Prostate gland (tissue), 2 donors: ENCODE measurements around the gene LOXHD1.

Source experiments
- CTCF ChIP-seq, 4 experiments: fragments of 200-600 bp in 2 of 4; fragments of 450-650 bp in 2 of 4; sonication (generic) in 2 of 4; IDR thresholded peaks; 1 replicate in 3 of 4; 2 replicates in 1 of 4; pipeline ENCODE4 v1.5.1; 2016 to 2019; ENCODE audit warnings: antibody characterized with exemption in 4 of 4, mild to moderate bottlenecking in 2 of 4, moderate library complexity in 2 of 4
- POLR2A ChIP-seq: fragments of 450-650 bp; IDR thresholded peaks from one replicate; pipeline ENCODE4 v1.6.1; 2016; ENCODE audit warnings: antibody characterized with exemption, mild to moderate bottlenecking

GRCh38 chr18:46434629-46435028 is 222.4 kb downstream of the LOXHD1 start:
- TF ChIP-seq CTCF (IDR thresholded peaks at IDR 0.05) = no peak
- TF ChIP-seq POLR2A = no peak
